Effector memory CD4-positive, alpha-beta T cell (primary cell): ENCODE results near the gene MYL6B.
"Not testable (repeated sequence)": the region's sequence is repeated elsewhere in the genome, so short reads cannot be mapped to it uniquely, and the experiment has no call there.

Source experiments
- DNase-seq, 3 donors: peaks; one replicate each; pipeline ENCODE4 v3.0.0-alpha.2; 2020
- H3K27ac ChIP-seq: 2 replicates; pipeline ENCODE4 v1.7.0; 2013; ENCODE audit warnings: mild to moderate bottlenecking, low read length, moderate library complexity; ENCODE audit not compliant: insufficient read depth, poor library complexity, severe bottlenecking
- H3K27me3 ChIP-seq: replicated peaks from 2 replicates; pipeline ENCODE4 v1.7.0; 2013; ENCODE audit warnings: mild to moderate bottlenecking, low read length; ENCODE audit not compliant: insufficient read depth, control insufficient read depth, poor library complexity, severe bottlenecking
- H3K36me3 ChIP-seq: 2 replicates; pipeline ENCODE4 v1.7.0; 2013; ENCODE audit warnings: mild to moderate bottlenecking, low read length, moderate library complexity; ENCODE audit not compliant: control insufficient read depth, insufficient read depth
- H3K4me1 ChIP-seq: 2 replicates; pipeline ENCODE4 v1.7.0; 2013; ENCODE audit warnings: low read length, mild to moderate bottlenecking; ENCODE audit not compliant: control insufficient read depth, insufficient read depth, poor library complexity, severe bottlenecking
- H3K4me3 ChIP-seq: 2 replicates; pipeline ENCODE4 v1.7.0; 2013; ENCODE audit warnings: low read length, low read depth, mild to moderate bottlenecking; ENCODE audit not compliant: insufficient read depth, poor library complexity, severe bottlenecking
- H3K9me3 ChIP-seq: 2 replicates; pipeline ENCODE4 v1.7.0; 2013; ENCODE audit warnings: mild to moderate bottlenecking, low read length, moderate library complexity; ENCODE audit not compliant: control insufficient read depth

Gene MYL6B

DNA sequence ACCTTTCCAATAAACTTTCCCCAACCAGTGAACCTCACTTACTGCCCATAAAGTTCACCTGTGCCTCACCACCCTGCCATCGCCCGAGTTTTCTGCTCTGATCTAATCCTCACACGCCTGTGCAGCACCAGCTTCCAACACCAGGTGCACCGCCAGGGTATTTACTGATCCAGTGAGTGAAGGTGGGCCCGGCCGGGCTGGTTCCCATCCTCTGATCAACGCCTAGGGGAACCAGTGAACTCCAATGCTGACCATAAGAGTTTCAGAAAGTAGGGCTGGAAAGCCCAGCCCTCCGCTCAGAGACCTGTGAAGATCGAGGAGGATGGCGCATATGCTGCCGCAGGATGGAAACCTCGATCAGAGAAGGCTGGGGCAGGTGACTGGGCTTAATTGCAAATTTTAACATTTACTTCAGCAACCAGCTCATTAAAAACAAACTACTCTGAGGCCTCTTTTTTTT, 685 bp upstream of the MYL6B start:
- Histone ChIP-seq H3K4me3 (peak overlapping the region; percentile 55), H3K9me3 (no peaks in the 10 kb centered on the region), H3K4me1 (peaks cover 21% of the 10 kb centered on the region), H3K27me3 (no peaks in the 10 kb centered on the region), H3K36me3 (no peaks in the 10 kb centered on the region), H3K27ac (peak overlapping the region; percentile 88)
- DNase-seq = peak; percentile 26 to 52 (median 47)

DNA sequence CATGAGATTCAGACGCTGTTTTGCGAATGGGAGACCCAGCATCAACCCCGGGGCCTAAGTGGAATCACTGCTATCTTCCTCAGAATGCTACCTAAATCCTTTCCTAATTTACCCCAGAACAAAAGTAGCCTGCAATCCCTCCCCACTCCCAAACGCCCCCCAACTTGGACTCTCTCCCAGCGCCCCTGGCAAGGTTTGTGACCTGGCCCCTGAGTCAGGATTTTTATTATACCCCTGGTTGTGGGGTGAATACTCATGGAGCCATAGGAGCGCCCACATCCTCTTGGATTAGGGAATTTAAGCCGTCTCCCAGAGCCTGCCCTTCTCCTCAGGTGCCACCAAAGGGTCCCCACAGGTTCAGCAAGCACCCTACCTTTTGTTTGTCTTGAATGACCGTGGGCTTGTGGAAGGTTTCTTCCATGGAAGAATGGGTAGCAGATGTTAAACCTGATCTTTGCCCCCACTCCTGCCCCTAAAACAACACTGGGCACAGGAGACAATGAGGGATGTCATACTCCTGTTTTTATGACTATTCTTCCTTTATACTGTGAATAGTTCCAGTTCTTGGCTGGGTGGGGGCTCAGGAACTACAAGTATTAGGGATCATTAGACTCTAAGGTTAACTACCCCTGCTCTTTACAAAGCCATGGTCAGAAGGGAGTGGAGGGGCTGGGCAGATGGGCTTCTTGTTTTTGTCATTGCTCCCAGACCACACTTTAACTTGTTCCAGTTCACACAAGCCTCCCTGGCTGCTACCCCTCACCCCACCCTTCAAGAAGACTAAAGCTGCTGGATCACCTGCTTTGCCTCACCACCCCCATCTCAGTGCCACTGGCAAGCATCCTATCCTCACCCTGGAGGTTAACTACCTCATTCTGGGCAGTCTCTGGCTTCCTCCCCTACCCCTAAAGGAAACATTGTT, 630 bp downstream of the MYL6B start:
- Histone ChIP-seq H3K27ac (peak overlapping the region; percentile 88), H3K4me1 (peaks cover 28% of the 10 kb centered on the region)
- no peak for DNase-seq

DNA sequence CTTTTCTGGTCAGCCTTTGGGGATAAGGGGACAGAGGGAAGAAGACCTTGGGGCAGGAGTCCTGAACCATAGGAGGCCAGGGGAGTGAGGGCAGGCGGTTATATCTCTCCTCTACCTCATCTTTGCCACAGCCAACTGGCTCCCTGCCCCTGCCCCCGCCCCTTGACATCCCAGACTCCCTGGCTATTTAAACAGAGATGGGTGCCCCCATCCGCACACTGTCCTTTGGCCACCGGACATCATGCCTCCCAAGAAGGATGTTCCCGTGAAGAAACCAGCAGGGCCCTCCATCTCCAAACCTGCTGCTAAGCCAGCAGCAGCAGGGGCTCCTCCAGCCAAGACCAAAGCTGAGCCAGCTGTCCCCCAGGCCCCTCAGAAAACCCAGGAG, 1.3 kb downstream of the MYL6B start:
- Histone ChIP-seq H3K4me3 (no peak overlapping the region), H3K36me3 (no peaks in the 10 kb centered on the region), H3K27me3 (no peaks in the 10 kb centered on the region), H3K9me3 (no peaks in the 10 kb centered on the region), H3K4me1 (peaks cover 28% of the 10 kb centered on the region), H3K27ac (no peak overlapping the region)
- no peak for DNase-seq

More for the DNA sequence above, 630 bp downstream of the MYL6B start:
- H3K27me3 ChIP-seq = no peaks in the 10 kb centered on the region
- H3K4me3 ChIP-seq = peak overlapping the region; percentile 55
- H3K9me3 ChIP-seq = no peaks in the 10 kb centered on the region
- no peaks in the 10 kb centered on the region for H3K36me3 ChIP-seq

DNA sequence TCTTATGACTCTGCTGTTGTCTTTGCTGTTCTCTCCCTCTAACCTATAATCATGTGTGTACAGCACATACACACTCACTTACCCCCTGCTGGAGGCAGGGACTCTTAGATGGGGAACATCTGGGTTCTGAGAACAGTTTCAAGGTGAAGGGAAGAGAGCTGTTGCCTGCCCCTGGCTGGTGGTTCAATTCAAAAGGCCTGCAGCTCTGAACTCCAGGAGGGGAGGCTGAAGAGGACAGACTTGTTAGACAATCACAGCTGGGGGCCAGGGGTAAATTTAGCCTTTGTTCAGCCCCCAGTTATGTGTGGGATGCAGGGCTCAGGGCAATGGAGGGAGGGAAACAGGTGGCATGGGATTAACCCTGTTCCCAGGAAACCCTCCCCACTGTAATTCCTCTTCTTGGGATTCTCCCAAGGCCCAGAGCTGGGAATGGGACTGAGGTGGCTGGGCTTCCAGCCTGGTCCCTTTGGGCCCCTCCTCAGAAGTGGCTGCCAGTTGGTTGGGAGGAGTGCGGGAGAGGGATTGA, 1.9 kb downstream of the MYL6B start:
- Histone ChIP-seq H3K27ac (no peak overlapping the region), H3K9me3 (no peaks in the 10 kb centered on the region), H3K4me3 (no peak overlapping the region), H3K27me3 (no peaks in the 10 kb centered on the region), H3K4me1 (peaks cover 32% of the 10 kb centered on the region), H3K36me3 (no peaks in the 10 kb centered on the region)
- DNase-seq = no peak

DNA sequence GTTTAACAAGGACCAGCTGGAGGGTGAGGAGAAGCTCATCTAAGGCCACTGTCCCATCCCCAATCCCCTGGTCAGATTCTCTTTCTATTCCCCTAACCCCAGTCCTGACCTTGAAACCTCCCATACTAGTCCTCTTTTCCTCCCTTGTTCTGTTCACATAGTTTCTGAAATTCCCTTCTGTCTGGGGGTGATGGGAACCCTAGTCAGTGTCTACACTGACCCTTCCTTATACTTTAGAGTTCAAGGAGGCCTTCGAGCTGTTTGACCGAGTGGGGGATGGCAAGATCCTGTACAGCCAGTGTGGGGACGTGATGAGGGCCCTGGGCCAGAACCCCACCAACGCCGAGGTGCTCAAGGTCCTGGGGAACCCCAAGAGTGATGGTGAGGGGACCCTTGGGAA, 2.4 kb downstream of the MYL6B start:
- H3K4me3 ChIP-seq = no peak overlapping the region
- no peaks in the 10 kb centered on the region for H3K36me3 ChIP-seq
- no peaks in the 10 kb centered on the region for H3K27me3 ChIP-seq
- H3K4me1 ChIP-seq = peaks cover 37% of the 10 kb centered on the region
- no peak for DNase-seq
- no peaks in the 10 kb centered on the region for H3K9me3 ChIP-seq
- no peak overlapping the region for H3K27ac ChIP-seq

DNA sequence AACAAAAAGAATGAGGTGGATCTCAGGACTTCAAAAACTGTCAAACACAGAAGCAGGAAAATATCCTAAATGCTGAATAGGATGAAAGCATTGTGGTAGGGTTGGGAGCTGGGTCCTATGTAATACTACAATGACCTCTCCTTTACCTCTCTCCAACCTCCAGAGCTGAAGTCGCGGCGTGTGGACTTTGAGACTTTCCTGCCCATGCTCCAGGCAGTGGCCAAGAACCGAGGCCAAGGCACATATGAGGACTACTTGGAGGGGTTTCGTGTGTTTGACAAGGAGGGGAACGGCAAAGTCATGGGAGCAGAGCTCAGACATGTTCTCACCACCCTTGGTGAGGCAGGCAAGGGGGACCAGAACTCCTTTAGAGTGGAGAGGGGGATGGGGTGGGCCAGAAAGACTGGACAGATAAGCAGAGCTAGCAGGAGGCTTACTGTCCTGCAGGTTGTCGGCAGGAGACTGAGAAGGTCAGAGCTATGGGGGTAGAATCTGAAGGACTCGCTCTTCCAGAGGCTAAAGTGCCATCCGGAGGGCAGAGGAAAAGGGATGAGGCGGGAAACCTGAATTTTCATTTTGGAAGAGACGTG, 3.0 kb downstream of the MYL6B start:
- H3K36me3 ChIP-seq = no peaks in the 10 kb centered on the region
- DNase-seq = no peak
- no peaks in the 10 kb centered on the region for H3K9me3 ChIP-seq
- no peak overlapping the region for H3K27ac ChIP-seq
- peaks cover 42% of the 10 kb centered on the region for H3K4me1 ChIP-seq
- H3K27me3 ChIP-seq = no peaks in the 10 kb centered on the region
- no peak overlapping the region for H3K4me3 ChIP-seq

DNA sequence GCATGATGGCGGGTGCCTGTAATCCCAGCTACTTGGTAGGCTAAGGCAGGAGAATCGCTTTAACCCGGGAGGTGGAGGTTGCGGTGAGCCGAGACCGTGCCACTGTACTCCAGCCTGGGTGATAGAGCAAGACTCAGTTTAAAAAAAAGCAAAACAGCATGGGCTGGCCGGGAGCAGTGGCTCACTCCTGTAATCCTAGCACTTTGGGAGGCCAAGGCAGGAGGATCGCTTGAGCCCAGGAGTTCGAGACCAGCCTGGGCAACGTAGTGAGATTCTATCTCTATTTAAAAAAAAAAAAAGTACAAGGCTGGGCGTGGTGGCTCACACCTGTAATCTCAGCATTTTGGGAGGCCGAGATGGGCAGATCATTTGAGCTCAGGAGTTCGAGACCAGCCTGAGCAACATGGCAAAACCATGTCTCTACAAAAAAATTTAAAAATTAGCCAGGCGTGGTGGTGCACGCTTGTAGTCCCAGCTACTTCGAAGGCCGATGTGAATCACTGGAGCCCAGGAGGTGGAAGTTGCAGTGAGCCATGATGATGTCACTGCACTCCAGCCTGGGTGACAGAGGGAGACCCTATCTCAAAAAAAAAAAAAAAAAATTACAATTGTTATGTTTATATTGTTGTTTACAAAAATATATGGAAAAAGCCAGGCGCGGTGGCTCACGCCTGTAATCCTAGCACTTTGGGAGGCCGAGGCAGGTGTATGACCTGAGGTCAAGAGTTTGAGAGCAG, 4.2 kb downstream of the MYL6B start:
- H3K4me3 ChIP-seq, H3K27me3 ChIP-seq, H3K27ac ChIP-seq, H3K9me3 ChIP-seq, DNase-seq: not testable (repeated sequence)
- Histone ChIP-seq H3K4me1 (peaks cover 46% of the 10 kb centered on the region), H3K36me3 (peaks cover 11% of the 10 kb centered on the region)

DNA sequence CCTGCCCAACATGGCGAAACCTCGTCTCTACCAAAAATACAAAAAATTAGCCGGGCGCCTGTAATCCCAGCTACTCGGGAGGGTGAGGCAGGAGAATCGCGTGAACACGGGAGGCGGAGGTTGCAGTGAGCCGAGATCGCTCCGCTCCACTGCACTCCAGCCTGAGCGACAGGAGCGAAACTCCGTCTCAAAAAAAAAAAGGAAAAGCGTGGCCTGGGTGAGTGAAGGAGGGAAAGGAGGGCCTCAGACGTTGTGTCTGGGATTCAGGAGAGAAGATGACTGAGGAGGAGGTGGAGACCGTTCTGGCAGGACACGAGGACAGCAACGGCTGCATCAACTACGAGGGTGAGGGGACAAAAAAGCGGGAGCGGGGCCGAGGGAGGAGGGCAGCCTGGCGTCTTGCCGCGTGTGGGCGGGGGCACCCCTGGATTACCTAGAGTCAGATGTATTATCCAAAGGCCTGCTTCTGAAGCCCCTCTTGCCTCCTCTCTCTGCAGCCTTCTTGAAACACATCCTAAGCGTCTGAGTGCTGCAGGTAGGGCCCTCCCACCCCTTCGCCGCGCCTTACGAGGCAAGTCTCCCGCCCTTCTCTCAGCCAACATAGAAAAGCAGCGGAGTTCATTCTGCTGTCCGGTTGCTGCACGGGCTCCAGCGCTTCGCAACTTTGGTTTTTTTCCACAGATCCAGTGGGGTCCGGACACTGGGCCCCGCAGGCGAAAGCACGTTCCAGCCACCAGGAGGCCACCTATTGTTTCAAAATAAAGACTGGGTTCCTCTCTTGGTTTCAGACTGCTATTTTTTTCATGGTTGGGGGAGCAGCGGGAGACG, 5.0 kb downstream of the MYL6B start:
- H3K36me3 ChIP-seq = peaks cover 18% of the 10 kb centered on the region
- peak overlapping the region; percentile 77 for H3K4me3 ChIP-seq
- peaks cover 40% of the 10 kb centered on the region for H3K4me1 ChIP-seq
- no peaks in the 10 kb centered on the region for H3K9me3 ChIP-seq
- no peaks in the 10 kb centered on the region for H3K27me3 ChIP-seq
- DNase-seq = peak in 2 of 3 donors; percentile 23 to 58
- H3K27ac ChIP-seq = peak overlapping the region; percentile 95
